H4 (cell line): Measurements from ENCODE around the gene CSNK1G1. TPM values are rescaled to one million over a fixed set of nuclear protein-coding genes. Genes with fewer than 3 reads are reported as not detected.
"Not testable (repeated sequence)": the region's sequence is repeated elsewhere in the genome, so short reads cannot be mapped to it uniquely, and the experiment has no call there.

ENCODE experiments used
- DNase-seq: peaks from one replicate; pipeline ENCODE4 v3.0.0-alpha.2; 2015; ENCODE audit warnings: low spot score
- total RNA-seq: library from RNA; depleted of rRNA; stranded (reverse); fragments of >200 nt; shearing (Covaris generic); gene quantifications from 2 replicates; pipeline ENCODE4 v1.2.3, GENCODE V29; 2014; rRNA removed

Gene CSNK1G1
- total RNA-seq, result 14.6 and 15.5 TPM in 2 replicates

- DNase-seq, result peak; percentile 95
Measured at GRCh38 chr15:64355944-64356709, at the start of gene CSNK1G1. TSS of gene CSNK1G1 (minus strand) at chr15:64356173. CDS start at chr15:64300499, 55,674 bp downstream.

- no peak for DNase-seq
Measured at GRCh38 chr15:64400583-64400982, 44.6 kb upstream of the CSNK1G1 start.

- no peak for DNase-seq
Measured at GRCh38 chr15:64398575-64398974, 42.6 kb upstream of the CSNK1G1 start.

GRCh38 chr15:64396789-64397188 lies 40.8 kb upstream of the CSNK1G1 start:
- no peak for DNase-seq

GRCh38 chr15:64392471-64392870 lies 36.5 kb upstream of the CSNK1G1 start:
- DNase-seq, result not testable (repeated sequence)

- no peak for DNase-seq
Measured at GRCh38 chr15:64389036-64389435, 33.1 kb upstream of the CSNK1G1 start.

- DNase-seq, result peak; percentile 97
Measured at GRCh38 chr15:64387562-64388168, 31.7 kb upstream of the CSNK1G1 start, which contains the start of gene TRIP4. TSS of gene TRIP4 (plus strand) at chr15:64387836. CDS start at chr15:64387864, 28 bp downstream.

GRCh38 chr15:64386291-64386690 lies 30.3 kb upstream of the CSNK1G1 start:
- no peak for DNase-seq

- no peak for DNase-seq
Measured at GRCh38 chr15:64383760-64384159, 27.8 kb upstream of the CSNK1G1 start.

GRCh38 chr15:64381000-64381751 lies 25.2 kb upstream of the CSNK1G1 start, which contains the start of gene PCLAF:
TSS of gene PCLAF (minus strand) at chr15:64381441. CDS start at chr15:64381371, 70 bp downstream.
- peak; percentile 97 for DNase-seq

GRCh38 chr15:64380130-64380870 lies 24.3 kb upstream of the CSNK1G1 start:
- DNase-seq, result not testable (repeated sequence)

GRCh38 chr15:64379216-64379960 lies 23.4 kb upstream of the CSNK1G1 start:
- DNase-seq, result no peak

GRCh38 chr15:64373360-64373759 lies 17.4 kb upstream of the CSNK1G1 start:
- DNase-seq, result no peak

GRCh38 chr15:64371383-64371782 lies 15.4 kb upstream of the CSNK1G1 start:
- DNase-seq, result not testable (repeated sequence)

- DNase-seq, result no peak
Measured at GRCh38 chr15:64369078-64369607, 13.2 kb upstream of the CSNK1G1 start.

- DNase-seq, result no peak
Measured at GRCh38 chr15:64361259-64361658, 5.3 kb upstream of the CSNK1G1 start.

GRCh38 chr15:64356710-64357040 lies 702 bp upstream of the CSNK1G1 start:
- DNase-seq, result no peak

- DNase-seq, result peak; percentile 11
Measured at GRCh38 chr15:64355348-64355943, 527 bp downstream of the CSNK1G1 start.

- DNase-seq, result no peak
Measured at GRCh38 chr15:64354688-64355344, 1.2 kb downstream of the CSNK1G1 start.

- DNase-seq, result no peak
Measured at GRCh38 chr15:64351265-64351664, 4.7 kb downstream of the CSNK1G1 start.
